GM19397 (cell line): Measurements from ENCODE around the gene GSTM2.

Experiments used
- ATAC-seq: cut with Tn5 transposase; IDR thresholded peaks from one replicate; pipeline ENCODE4 v1.9.1; 2021; ENCODE audit warnings: mild to moderate bottlenecking, moderate library complexity; ENCODE audit not compliant: unreplicated experiment

GSTM2 gene

DNA sequence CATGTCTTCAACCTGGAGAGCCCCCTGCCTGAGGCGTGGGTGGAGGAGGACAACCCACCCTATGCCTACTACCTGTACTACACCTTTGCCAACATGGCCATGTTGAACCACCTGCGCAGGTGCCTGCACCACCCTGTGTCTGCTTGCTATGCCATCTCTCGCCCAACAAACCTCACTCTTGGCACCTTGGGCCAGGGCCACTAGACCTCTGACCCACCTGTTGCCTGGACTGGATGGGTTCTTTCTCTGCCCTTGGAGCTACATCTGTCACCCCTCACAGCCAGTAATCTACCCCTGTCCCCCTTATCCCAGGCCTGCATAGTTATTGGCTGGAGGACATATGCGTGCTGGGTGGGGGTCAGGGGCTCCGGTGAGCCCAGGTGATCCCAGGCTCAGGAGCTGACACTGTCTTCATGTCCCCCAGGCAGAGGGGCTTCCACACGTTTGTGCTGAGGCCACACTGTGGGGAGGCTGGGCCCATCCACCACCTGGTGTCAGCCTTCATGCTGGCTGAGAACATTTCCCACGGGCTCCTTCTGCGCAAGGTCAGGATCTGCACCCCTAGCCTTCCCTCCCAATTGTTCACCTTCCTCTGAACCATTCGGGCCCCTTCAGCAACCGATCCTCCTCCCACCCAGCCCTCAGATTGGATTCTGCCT lies 38.4 kb upstream of the GSTM2 start:
- ATAC-seq = no peak

- no peak for ATAC-seq
These were observed 37.6 kb upstream of the GSTM2 start for GRCh38 chr1:109630081-109630897.

DNA sequence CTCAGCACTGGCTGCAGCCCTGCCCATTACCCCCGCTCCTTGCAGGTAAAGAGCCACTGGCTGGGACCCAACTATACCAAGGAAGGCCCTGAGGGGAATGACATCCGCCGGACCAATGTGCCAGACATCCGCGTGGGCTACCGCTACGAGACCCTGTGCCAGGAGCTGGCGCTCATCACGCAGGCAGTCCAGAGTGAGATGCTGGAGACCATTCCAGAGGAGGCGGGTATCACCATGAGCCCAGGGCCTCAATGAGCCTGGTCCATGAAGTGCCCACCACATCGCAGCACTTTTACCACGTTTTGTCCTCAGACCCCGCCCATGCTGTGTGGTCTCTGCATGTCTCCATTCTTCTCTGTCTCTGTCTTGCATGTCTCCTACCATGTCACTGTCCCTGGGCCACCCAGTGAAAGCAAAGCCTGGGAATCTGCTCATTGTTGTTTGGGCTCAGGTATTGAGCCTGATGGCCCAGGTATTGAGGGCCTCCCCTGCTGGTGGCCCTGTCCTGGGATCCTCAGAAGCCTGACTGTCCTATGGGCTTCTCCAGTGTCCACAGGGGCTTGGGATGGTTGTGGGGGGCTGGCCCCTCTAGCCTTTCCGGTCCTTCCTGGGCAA lies 36.9 kb upstream of the GSTM2 start:
- ATAC-seq = no peak

GRCh38 chr1:109631513-109632505 lies 36.0 kb upstream of the GSTM2 start:
- ATAC-seq = no peak

GRCh38 chr1:109632671-109633346 lies 35.0 kb upstream of the GSTM2 start:
- no peak for ATAC-seq

DNA sequence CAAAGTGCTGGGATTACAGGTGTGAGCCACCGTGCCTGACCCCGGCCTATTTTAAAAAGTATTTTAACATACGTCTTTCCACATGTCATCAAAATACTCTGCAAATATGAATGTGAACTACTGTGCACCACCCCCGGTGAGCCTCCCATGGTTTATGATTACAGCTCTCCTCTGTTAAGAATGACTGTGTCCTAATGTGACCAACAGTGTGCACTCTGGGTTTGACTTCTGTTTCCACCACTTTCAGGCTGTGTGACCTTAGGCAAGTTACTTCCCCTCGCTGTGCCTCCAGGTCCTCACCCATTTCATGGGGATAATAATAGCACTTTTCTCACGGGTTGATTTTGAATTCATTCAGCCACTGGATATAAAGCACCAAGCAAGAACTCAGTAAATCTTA lies 33.6 kb upstream of the GSTM2 start:
- no peak for ATAC-seq

DNA sequence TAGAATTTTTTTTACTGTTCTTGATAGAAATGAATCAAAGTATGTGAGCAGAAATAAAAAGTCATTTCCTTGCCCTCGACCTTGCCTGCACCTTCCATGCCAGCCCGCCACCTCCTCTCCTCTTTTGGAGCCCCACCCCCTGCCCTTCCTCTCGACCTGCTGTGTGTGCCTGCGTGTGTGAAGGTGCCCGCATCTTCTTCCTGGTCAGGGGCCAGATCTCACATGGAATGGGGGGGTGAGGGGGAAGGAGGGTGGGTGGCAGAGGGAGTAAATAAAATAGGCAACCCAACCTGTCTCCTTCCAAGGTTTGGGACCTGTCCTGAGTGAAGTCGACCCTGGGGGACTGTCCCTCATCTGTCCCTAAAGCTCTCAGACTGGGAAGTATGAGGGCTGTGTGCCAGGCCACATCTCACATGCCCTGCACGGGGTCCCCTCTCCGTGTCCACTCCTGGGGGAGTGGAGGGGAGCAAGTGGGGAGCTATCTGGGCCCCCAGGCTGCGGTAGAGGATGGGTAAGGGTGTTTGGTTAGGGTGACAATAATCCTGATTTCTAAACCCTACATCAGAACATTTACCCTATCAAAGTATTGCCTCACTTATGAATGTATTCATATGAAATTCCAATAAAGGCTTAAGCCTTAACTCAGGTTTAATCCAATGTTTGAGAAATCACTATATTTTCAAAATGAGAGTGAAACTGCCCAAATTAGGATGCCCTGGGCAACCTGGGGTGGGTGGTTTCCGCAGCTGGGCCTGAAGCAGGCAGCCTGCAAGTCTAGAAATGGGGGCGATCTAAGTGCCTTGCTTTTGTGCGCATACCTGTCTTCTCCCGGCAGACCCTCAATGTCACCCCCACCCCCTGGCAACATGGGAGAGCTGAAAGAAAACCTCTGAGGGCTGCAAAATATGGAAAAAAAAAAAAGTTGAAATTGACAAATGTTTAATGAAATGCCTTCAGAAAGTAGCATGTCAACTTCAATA lies 32.8 kb upstream of the GSTM2 start:
- ATAC-seq = no peak

DNA sequence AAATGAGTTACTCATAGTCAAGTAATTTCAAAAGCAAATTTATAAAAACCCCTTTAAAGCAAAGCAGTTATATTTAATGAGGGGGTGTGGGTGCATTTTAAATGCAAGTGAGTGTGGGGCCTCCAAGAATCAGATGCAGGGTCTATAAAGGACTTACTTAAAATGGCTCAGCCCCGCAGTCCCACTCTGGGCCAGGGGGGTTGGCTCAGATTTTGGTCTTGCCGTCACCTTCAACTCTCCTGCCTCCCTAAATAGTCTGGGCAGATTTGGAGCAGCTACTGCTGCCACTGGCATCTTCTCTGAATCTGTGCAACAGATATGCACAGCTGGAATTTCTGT lies 32.0 kb upstream of the GSTM2 start:
- no peak for ATAC-seq

- no peak for ATAC-seq
These were observed 31.5 kb upstream of the GSTM2 start for GRCh38 chr1:109636201-109636952.

DNA sequence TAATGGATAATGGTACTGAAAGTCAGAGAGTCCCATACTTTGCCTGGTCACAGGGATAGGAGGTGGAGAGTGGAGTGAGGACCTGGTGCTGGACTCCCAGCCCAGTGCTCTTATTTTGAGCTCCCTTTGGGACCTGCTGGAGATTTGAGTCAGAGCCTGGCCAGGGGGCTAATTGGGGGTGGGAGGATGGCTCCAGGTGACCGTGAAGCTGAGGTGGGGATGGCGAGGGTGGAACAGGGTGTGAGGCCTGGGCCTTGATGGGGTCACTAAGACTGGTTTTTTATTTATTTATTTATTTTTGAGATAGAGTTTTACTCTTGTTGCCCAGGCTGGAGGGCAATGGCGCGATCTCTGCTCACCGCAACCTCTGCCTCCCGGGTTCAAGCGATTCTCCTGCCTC lies 30.4 kb upstream of the GSTM2 start:
- no peak for ATAC-seq

- ATAC-seq = no peak
These were observed 28.6 kb upstream of the GSTM2 start for GRCh38 chr1:109639063-109639840.

DNA sequence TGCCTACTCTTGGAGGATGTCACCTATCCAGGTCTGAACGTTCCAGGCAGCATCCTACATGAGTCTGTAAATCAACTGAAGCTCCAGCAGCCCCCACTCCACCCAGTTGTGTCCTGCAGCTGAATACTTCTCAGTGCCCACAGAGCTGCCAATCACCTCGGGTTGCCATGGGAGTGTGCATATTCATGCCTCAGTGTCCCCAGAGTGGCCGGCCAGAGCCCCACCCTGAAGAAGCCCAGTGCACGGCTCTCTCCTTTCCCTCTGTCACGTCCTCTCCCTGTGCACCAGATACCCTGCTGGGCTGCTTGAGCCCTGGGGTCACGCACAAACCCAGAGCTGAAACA lies 28.0 kb upstream of the GSTM2 start:
- ATAC-seq = no peak

GRCh38 chr1:109640285-109640865 lies 27.5 kb upstream of the GSTM2 start:
- ATAC-seq = peak; percentile 52

DNA sequence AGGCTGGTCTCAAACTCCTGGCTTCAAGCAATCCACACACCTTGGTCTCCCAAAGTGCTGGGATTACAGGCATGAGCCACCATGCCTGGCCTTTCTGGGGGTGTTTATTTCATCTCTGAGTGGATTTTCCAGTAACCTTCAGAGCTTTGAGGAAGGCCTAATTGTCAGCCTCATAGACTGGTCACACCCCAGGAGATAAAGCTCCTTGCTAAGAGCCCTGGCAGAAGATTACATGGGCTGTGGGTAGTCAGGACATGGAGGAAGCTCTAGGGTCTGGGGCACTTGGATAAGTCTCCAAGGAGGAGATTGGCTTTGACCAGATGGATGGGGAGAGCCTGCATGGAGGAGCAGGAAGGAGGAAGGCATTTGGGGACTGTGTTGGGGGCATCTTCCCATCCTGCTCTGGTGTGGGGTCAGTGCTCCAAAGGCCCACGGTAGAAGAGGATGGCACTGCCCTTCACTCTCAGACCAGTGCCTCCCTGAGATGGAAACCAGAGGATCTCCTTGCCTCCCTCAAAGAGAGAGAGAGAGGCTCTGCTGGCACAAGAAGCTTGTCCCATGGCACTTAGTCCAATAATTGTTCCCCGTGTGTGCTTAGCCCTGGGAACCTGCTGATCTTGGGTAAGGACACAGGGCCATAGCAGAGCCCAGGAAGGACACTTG lies 26.6 kb upstream of the GSTM2 start:
- ATAC-seq = no peak

- ATAC-seq = no peak
These were observed 26.0 kb upstream of the GSTM2 start for GRCh38 chr1:109641861-109642260.

GRCh38 chr1:109642626-109643025 lies 25.2 kb upstream of the GSTM2 start:
- no peak for ATAC-seq
